ENCODE data around the gene SMR3A.

SMR3A gene

DNA sequence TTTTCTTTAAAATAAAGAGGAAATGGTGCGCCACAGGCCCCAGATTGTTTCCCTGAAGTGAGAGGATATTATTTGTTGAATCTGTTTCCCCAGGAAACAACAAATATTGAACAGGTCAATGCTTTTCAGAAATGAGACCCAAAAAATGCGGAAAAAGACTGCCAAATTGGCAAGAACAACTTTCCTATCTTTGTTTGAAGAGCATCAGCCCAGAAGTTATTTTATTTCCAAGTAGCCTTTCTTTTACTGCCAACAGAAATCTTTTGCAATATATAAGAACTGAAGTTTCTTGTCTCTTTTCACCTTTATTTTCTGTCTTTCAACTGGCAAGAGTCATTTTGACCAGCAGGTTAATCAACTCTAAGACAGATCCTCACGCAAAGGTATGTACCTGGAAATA lies at the start of gene SMR3A:
Gene SMR3A, plus strand, starts transcription at position 301 of the 400 bp plus-strand sequence. CDS start 1,356 bp downstream, outside the sequence.
- no peak for DNase-seq

- DNase-seq: no peak
Observed at GRCh38 chr4:70313736-70314135, 46.8 kb upstream of the SMR3A start.

DNA sequence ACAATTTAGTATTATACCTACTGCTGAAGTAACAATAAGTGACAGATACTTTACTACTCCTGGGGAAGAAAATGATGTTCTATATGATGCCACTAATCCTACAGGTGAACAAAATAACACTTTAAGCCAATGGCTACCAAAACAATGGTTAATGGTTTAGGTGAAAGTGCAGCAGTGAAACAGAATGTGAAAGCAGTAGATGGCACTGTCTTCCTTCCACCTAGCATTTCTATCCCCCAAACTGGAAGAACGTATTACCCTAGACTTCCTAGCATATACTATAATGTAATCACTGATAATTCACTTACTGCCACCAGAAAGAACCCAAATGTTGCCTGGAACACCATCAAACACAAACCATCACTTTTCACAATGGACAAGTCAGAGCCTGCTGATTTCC lies 44.6 kb upstream of the SMR3A start:
- DNase-seq: no peak

- no peak for DNase-seq
Observed at GRCh38 chr4:70326052-70326451, 34.5 kb upstream of the SMR3A start.

- DNase-seq: no peak
Observed at GRCh38 chr4:70334681-70335080, 25.9 kb upstream of the SMR3A start, which contains the start of gene CABS1. CABS1 (plus strand) TSS chr4:70334981; CDS start chr4:70335040, 59 bp downstream.

DNA sequence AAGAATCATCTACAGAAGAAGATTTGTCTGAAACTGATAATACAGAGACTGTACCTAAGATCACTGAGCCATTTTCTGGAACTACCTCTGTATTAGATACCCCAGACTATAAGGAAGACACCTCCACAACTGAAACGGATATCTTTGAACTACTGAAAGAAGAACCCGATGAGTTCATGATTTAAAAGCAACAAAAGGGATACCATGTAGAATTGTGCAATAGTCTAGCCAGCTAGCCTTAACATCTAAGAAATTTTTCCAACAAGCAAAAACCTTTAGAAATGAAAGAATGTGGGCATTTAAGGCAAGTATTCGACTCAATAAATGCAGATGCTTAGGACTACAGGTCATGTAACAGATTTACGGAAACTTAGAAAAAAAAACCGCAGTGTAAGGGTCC lies 24.5 kb upstream of the SMR3A start:
- no peak for DNase-seq

DNA sequence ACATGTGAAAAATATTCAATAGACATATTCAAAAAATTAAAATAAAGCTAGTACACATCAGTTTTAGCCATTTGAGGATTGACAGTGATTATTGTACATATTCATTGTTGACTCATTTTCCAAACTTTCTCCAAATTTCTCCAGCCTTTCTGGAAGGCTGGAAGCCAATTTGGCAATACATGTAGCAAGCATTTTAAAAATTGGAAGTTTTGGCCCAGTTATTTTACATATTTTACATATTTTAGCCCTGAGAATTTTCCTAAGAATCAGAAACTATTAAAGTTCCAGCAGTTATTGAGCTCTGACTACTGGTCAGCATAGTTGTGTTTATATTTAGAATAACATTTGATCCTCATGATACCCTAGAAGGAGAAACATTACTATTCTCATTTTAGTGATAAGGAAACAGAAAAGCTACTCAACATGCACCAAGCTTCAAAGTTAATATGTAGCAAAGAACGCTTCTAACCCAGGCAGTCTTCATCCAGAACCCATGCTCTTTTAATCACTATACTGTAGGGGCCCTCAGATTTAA lies 22.6 kb upstream of the SMR3A start:
- DNase-seq: no peak

DNA sequence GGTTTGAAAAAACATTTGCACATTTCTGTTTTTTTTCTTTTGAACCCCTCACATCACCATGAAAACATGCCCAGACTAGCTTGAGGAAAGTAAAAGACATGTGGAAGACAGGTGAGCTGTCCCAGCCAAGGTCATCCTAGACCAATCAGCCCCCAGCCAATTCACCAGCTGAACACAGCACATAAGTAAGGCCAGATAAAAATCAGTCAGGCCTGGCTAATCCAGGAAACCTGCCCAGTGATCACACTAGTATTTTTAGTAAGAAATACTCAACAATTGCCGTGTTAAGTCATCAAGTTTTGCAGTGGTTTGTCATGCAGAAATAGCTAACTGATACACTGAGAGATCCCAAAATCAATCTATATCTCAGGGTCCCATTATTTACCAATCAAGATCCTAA lies 4.4 kb upstream of the SMR3A start:
- DNase-seq: no peak

- no peak for DNase-seq
Observed at GRCh38 chr4:70359115-70359661, 1.4 kb upstream of the SMR3A start.

GRCh38 chr4:70364002-70364401 lies 3.4 kb downstream of the SMR3A start:
- no peak for DNase-seq

DNA sequence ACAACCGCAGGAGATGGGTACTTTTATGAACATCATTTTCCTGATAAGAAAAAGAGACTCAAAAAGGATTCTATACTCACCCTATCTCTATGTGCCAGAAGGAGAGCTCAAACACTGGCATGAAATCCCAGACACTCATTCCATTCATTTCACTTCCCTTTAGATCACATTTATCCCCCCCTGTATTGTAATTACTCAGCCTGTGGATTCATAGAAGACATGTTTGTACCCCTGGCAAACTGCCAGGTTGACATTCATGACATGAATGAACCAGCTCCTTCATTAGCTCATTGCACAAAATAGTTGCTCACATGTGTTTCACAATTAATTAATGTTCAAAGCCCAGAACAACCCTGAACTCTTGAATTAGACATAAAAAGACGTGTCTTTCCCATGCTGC lies 4.9 kb downstream of the SMR3A start:
- DNase-seq: no peak

DNA sequence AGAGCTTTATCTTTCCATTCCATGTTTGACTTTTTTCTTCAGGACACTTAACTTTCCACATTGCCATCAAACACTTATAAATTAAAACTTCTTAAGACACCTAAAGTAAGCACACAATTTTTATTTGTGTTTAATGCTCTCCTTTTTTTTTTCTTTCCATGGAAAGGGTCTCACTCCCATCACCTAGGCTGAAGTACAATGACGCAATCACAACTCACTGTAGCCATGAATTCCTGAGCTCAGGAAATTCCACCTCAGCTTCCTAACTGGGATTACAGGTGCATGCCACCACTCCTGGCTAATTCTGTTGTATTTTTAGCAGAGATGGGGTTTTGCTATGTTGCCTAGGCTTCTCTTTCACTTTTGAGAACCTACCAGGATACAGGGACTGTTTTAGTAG lies 7.3 kb downstream of the SMR3A start:
- no peak for DNase-seq

DNA sequence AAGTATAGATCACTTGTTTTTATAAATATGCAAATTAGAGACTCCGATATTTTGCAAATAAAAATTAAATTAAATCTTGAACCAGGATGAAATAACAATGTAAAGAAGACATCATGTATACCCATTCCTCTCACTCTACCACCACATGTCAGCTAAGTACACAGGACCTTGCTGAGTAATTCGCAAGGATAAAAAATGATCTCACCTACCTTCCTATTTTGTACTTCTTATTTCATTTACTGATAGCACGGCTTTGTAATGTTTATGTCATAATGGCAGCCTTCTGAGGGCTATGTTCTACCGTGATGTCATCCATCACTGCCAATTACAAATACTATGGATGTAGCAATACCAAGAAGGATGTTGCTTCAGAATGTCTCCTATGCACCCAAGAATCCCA lies 11.4 kb downstream of the SMR3A start:
- DNase-seq: no peak

DNA sequence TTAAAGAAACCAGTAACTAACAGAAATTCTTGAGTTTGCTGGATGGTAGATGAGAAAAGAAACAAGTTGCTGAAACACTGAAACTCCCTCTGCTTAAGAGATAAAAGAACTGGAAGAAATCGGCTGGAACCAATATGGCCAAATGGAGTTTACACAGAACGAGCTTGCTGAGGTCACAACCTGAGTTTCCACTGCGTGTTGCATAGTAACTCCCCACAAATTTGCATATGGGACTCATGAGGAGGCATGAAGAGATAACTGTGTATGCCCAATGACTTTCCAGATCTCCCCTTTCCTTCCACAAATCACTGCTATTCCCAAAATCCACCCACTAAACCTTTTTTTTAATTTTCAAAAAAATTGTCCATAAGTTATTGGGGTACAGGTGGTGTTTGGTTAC lies 12.2 kb downstream of the SMR3A start:
- no peak for DNase-seq

DNA sequence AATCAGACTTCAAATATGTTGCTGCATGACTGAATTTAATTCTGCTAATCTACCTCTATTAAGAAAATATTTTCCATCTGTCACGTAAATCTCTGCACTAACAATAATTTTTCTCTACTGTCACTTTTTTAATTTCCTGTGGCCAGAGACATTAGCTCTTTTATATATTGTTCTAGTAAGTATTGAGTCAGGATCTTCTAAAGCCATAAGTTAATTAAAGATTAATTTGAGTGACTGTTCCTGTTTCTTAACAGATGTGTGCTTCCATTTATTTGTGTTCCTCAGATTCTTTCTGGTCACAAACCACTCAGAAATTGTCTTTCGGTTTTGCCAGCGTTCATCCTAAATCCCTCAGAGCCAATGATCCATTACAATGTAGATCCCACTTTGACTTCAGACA lies 20.0 kb downstream of the SMR3A start:
- DNase-seq: no peak

DNA sequence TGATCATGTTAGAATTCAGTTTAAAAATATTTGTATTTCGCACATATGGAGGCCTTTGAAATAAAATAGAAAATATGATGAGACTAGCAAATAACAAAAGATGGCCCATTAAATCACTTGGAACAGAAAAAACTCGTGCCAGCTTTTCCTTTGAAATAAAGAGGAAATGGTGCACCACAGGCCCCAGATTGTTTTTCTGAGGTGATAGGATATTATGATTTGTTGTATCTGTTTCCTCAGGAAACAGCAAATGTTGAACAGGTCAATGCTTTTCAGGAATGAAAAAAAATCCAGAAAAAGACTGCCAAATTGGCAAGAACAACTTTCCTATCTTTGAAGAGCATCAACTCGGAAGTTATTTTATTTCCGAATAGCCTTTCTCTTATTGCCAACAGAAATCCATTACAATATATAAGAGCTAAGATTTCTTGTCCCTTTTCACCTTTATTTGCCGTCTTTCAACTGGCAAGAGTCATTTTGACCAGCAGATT lies 22.2 kb downstream of the SMR3A start, which contains the start of gene SMR3B:
Gene SMR3B, plus strand, starts transcription at position 441 of the 491 bp plus-strand sequence. CDS start 1,380 bp downstream, outside the sequence.
- no peak for DNase-seq

DNA sequence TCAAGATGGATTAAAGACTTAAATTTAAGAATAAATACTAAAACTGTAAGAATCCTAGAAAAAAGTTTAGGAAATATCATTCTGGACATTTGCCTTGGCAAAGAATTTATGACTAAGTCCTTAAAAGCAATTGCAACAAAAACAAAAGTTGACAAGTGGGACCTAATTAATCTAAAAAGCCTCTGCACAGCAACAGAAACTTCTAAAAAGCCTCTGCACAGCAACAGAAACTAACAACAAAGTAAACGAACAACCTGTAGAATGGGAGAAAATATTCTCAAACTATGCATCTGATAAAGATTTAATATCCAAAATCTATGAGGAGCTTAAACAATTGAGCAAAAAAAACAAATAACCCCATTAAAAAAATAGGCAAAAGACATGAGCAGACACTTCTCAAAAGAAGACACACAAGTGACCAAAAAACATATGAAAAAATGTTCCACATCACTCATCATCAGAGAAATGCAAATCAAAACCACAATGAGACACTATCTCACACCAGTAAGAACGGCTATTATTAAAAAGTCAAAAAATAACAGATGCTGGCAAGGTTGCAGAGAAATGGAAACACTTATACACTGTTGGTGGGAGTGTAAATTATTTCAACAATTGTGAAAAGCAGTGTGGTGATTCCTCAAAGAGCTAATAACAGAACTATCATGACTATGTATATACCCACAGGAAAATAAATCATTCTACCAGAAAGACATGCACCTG lies 31.7 kb downstream of the SMR3A start:
- DNase-seq: no peak

DNA sequence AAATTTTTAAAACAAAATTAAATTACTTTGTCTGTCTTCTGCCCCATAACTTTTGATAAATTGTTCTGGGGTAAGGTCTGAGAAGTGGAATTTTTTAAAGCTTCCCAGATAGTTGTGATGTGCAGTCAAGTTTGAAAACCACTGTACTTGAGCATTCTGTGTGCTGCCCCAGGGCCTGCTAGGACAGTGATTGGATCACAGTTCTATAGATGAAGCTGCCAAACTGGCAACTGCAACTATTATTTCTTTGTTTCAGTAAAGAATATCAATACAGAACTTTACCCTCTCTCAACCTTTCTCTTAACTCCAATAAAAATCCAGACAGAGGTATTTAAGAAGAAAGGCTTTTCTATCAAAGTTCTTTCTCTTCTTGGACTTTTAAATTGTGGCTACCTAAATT lies 37.0 kb downstream of the SMR3A start, which contains the start of gene OPRPN:
Gene OPRPN, plus strand, starts transcription at position 361 of the 400 bp plus-strand sequence. CDS start 1,346 bp downstream, outside the sequence.
- no peak for DNase-seq

DNA sequence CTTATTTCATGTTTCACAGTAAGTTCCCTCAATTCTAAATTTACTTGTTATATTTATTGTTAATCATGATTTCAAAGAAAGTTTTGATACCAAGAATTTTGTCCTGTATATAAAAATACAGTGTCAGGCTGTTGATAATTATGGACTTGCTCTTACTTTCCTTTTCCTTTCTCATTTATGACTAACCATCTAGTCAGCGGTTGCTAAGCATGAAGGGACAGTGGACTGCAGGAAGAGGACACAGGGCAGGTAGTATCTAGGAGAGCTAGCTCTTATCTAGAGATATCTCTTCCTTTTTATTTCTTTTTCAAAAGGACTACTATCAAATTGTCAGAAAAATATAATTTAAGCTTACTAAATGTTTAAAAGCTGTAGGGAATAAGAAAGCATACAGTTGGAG lies 38.8 kb downstream of the SMR3A start:
- DNase-seq: no peak

- DNase-seq: no peak
Observed at GRCh38 chr4:70402762-70403161, 42.2 kb downstream of the SMR3A start.

GRCh38 chr4:70405765-70406164 lies 45.2 kb downstream of the SMR3A start:
- DNase-seq: no peak
